ENCODE measurements around the gene MACROD2.

Gene MACROD2

GRCh38 chr20:15475483-15475882 lies 1480.2 kb downstream of the MACROD2 start:
- in situ Hi-C loops (cut with HindIII; ENCODE audit: low pct_ligation_motif_present, low pct_unique_long_range_greater_than_20kb, low sequenced_read_pairs), result no loop called here
- no peak for DNase-seq

DNA sequence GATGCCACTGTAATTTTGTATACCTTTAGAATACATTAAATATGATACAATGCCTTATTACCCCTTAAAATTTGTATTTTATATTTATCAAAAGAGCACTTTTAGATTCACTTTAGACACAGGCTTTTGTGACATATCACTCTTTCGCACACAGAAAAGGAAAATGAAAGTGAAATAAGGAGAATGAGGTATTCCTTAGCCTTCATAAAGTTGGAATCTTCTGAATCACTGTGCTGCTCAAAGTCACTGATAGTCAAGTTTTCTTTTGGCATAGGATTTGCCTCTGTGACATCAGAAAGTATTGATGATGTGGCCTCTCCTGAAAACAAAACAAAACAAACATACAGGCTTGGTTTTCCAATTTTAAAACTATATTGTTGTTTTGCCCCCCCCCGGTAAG lies 1480.9 kb downstream of the MACROD2 start:
- DNase-seq, result no peak
- in situ Hi-C loops (cut with HindIII; ENCODE audit: low pct_ligation_motif_present, low pct_unique_long_range_greater_than_20kb, low sequenced_read_pairs), result no loop called here

- in situ Hi-C loops (cut with HindIII; ENCODE audit: low pct_ligation_motif_present, low pct_unique_long_range_greater_than_20kb, low sequenced_read_pairs), result no loop called here
- DNase-seq, result no peak
These were observed 1481.5 kb downstream of the MACROD2 start for GRCh38 chr20:15476781-15477180.

DNA sequence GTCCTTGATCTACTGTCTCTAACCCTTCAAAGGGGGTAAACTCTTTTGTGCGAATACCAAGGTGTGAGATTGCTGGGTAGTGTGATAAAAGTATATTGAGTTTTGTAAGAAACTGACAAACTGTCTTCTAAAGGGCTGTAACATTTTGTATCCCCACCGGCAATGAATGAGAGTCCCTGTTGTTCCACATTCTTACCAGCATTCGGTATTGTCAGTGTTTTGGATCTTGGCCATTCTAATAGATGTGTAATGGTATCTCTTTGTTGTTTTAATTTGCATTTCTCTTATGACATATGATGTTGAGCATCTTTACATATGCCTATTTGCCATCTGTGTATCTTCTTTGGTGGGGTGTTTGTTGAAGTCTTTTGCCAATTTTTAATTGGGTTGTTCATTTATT lies 1487.2 kb downstream of the MACROD2 start:
- in situ Hi-C loops (cut with HindIII; ENCODE audit: low pct_ligation_motif_present, low pct_unique_long_range_greater_than_20kb, low sequenced_read_pairs), result no loop called here
- DNase-seq, result no peak

GRCh38 chr20:15485519-15485918 lies 1490.2 kb downstream of the MACROD2 start:
- in situ Hi-C loops (cut with HindIII; ENCODE audit: low pct_ligation_motif_present, low pct_unique_long_range_greater_than_20kb, low sequenced_read_pairs), result no loop called here
- DNase-seq, result no peak

- in situ Hi-C loops (cut with HindIII; ENCODE audit: low pct_ligation_motif_present, low pct_unique_long_range_greater_than_20kb, low sequenced_read_pairs), result no loop called here
- DNase-seq, result no peak
These were observed 1491.7 kb downstream of the MACROD2 start for GRCh38 chr20:15487030-15487429.

DNA sequence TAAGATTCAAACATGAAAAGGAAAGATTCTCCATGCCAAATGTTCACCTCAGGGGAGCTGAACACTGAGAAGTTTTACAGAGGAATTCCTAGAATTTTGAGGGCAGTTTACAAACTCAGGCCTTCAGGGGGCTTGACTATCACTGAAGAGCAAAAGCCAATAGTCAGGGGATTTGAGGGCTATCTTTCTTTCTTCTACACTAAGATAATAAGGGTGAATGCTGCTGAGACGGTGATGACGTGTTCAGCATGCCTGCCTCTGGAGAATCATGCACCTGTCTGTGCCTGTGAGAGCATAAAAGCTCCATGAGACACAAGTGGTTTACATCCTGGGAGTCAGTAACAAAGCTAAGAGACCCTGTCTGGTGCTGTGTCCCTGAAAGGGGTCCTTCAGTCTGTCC lies 1492.4 kb downstream of the MACROD2 start:
- no peak for DNase-seq
- in situ Hi-C loops (cut with HindIII; ENCODE audit: low pct_ligation_motif_present, low pct_unique_long_range_greater_than_20kb, low sequenced_read_pairs), result no loop called here

GRCh38 chr20:15491575-15491974 lies 1496.3 kb downstream of the MACROD2 start:
- in situ Hi-C loops (cut with HindIII; ENCODE audit: low pct_ligation_motif_present, low pct_unique_long_range_greater_than_20kb, low sequenced_read_pairs), result no loop called here

GRCh38 chr20:15494851-15495250 lies 1499.5 kb downstream of the MACROD2 start:
- in situ Hi-C loops (cut with HindIII; ENCODE audit: low pct_ligation_motif_present, low pct_unique_long_range_greater_than_20kb, low sequenced_read_pairs), result no loop called here
- no peak for DNase-seq

More at GRCh38 chr20:15491575-15491974, 1496.3 kb downstream of the MACROD2 start:
- no peak for DNase-seq

DNA sequence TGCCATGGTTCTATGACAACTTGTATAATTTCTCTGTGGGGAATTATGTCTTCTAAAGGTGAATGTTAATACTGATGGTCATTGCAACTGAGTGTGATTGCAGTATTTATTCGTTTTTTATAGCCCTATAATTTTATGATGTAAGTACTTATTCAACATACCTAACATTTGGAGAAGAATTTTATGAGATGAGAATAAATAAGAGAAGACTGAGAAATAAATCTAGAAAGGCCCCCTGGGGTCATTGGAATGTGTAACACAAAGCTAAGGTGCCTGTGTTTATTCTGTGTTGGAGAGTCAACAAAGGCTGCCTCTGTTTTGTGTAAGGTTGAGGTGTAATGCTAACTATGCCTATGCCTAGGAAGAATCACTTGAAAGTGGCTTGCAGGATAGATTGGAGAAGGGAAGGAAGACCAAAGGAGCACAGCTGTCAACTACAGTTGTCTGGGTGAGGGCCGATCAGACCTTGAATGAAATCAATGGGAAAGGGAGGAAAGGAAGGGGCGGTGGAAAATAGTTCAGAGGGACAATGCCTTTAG lies 1501.3 kb downstream of the MACROD2 start:
- DNase-seq, result no peak
- in situ Hi-C loops (cut with HindIII; ENCODE audit: low pct_ligation_motif_present, low pct_unique_long_range_greater_than_20kb, low sequenced_read_pairs), result no loop called here

DNA sequence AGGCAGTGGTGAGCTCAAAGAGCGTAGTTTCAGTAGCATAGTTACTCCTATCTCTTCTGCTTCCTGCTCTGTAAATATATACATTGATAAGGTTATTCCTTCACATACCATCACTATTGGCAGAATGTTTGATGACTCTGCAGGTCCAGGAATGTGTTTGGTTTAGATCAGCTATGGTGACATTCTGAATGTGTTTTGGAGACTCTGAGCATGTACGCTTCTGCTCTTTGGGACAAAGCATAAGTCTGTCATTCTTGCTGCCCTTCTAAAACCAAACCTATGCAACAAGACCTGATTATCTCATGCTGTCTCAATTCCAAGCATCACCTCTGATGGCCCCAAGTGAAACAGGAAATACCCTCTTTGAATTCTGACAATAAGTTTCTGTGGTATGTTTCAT lies 1503.6 kb downstream of the MACROD2 start:
- in situ Hi-C loops (cut with HindIII; ENCODE audit: low pct_ligation_motif_present, low pct_unique_long_range_greater_than_20kb, low sequenced_read_pairs), result no loop called here
- DNase-seq, result no peak

DNA sequence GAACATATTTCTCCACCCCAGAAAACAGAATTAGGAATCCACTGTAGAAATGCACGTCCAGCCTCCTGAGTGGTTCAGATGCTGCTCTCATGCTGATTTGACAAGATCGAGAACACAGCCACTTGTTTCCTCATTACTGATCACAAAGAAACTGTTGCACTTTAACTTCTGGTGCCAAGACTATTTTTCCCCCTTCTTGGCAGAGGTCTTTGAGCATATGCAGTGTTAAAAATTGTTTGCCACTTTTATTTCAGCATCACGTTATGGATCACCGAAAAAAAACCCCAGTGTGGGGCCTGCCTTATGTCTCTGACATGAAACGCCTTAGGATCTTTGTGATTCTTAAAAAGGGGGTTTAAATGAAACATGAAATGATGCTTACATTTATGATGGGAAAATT lies 1511.0 kb downstream of the MACROD2 start:
- DNase-seq, result no peak
- in situ Hi-C loops (cut with HindIII; ENCODE audit: low pct_ligation_motif_present, low pct_unique_long_range_greater_than_20kb, low sequenced_read_pairs), result no loop called here

DNA sequence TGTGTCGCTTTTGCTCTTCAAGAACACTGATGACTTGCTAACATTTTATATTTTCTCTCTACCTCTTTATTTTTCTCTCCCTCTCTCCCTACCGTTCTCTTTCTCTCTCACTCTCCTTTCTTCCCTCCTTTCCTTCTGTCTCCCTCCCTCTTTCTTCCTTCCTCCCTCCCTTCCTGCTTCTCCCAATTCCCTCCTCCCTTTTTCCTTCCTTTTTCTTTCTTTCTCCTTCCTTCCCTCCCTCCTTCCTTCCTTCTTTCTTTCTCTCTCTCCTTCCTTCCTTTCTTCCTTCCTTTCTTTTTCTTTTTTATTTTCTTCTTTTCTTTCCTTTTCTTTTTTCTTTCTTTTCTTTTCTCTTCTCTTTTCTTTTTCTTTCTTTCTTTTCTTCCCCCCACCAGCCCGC lies 1511.8 kb downstream of the MACROD2 start:
- in situ Hi-C loops (cut with HindIII; ENCODE audit: low pct_ligation_motif_present, low pct_unique_long_range_greater_than_20kb, low sequenced_read_pairs), result no loop called here
- DNase-seq, result no peak

- in situ Hi-C loops (cut with HindIII; ENCODE audit: low pct_ligation_motif_present, low pct_unique_long_range_greater_than_20kb, low sequenced_read_pairs), result no loop called here
- no peak for DNase-seq
These were observed 1516.2 kb downstream of the MACROD2 start for GRCh38 chr20:15511551-15511950.

GRCh38 chr20:15512916-15513315 lies 1517.6 kb downstream of the MACROD2 start:
- in situ Hi-C loops (cut with HindIII; ENCODE audit: low pct_ligation_motif_present, low pct_unique_long_range_greater_than_20kb, low sequenced_read_pairs), result no loop called here
- no peak for DNase-seq

DNA sequence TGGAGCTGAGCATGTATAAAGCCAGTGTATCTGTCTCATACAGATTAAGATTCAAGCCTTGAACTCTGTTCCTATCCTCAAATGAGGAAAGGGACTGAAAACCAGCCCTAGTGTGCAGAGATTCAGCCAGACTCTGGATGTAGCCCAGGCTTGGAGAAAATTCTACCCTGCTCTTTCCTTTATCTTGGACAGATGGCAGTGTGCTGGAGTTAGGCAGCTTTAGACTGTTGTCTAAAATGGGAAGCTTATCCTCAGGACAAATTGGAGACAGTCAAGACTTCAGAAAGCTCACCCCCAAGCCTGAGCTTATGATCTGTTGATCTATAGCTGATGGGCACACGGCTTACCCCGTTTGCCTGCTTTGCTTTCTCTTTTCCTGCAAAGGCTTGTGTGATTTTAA lies 1520.4 kb downstream of the MACROD2 start:
- in situ Hi-C loops (cut with HindIII; ENCODE audit: low pct_ligation_motif_present, low pct_unique_long_range_greater_than_20kb, low sequenced_read_pairs), result no loop called here

DNA sequence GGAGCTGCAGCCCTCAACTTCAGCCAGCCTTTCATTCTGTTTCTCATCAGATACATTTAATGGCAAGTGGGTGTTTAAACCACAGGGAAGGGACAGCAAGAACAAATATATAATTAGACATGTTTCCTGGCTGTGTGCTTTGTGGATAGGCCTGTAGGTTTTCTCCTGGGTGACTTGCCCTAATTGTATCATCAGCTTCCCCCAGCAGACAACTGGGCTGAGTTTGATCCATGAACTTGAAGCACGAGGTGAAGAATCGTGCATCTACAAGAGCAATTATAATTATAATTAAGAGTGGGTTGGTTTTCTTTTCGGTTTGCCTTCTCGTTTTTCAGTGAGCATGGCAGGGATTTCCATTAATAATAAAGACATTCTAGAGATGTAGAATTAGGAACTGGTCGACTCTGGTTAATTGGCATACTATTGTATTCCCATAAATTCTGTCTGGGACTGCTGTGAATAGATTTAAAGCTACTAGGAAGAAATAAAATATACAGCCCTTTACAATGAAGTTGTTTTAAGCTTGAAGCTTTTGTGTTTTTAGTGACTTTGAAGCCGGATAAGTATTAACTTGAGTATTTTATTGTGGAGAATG lies 1525.7 kb downstream of the MACROD2 start:
- no peak for DNase-seq
- in situ Hi-C loops (cut with HindIII; ENCODE audit: low pct_ligation_motif_present, low pct_unique_long_range_greater_than_20kb, low sequenced_read_pairs), result no loop called here

More for the DNA sequence above, 1520.4 kb downstream of the MACROD2 start:
- DNase-seq, result no peak

DNA sequence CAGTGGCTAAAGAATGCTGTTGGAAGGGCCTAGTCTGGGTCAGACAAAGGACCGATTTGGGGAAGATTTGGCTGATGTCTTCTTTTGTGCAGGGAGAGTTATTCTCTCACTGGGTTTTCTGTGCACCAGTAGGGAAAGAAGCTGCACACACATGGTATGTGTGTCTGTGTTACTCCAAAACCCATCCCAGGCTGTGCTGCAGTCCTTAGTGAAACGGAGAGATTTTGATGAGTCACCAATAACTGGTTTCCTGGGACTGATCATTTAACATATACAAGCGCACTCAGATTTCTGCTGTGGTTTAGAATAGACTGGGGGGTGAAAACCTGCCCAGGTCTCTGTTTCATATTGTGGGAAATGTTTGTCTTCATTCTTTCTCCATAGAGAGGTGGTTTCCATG lies 1528.1 kb downstream of the MACROD2 start:
- in situ Hi-C loops (cut with HindIII; ENCODE audit: low pct_ligation_motif_present, low pct_unique_long_range_greater_than_20kb, low sequenced_read_pairs), result no loop called here
- no peak for DNase-seq

DNA sequence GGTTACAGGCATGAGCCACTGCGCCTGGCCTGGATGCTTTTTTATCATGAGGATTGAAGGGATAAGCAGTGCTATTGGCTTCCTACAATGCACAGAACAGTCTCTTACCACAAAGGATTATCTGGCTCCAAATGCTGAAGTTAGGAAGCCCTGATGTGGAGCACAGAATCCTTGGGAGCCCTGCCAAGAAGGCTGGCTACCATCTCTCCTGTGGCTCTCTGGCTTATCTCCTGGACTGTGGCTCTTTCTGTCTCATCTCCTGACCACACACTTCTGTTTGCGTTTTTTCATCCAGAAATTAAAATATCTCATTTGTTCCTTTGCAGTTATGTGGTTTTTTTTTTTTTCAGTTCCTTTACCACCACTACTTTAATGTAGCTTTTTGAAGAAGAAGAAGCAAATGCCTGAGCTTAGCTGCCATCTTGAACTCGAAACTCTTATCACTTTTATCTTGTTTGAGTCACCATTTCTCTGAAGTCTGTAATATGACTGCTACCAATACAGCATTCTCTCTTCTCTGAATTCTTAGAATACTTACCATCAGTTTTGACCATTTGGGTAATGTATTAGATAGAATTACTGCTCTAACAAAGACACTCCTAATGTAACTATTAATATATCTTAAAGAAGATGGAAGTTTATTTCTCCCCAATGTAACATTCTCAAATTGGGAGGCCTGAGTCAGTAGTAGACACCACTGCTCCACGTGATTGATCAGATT lies 1533.2 kb downstream of the MACROD2 start:
- no peak for DNase-seq
- in situ Hi-C loops (cut with HindIII; ENCODE audit: low pct_ligation_motif_present, low pct_unique_long_range_greater_than_20kb, low sequenced_read_pairs), result no loop called here

DNA sequence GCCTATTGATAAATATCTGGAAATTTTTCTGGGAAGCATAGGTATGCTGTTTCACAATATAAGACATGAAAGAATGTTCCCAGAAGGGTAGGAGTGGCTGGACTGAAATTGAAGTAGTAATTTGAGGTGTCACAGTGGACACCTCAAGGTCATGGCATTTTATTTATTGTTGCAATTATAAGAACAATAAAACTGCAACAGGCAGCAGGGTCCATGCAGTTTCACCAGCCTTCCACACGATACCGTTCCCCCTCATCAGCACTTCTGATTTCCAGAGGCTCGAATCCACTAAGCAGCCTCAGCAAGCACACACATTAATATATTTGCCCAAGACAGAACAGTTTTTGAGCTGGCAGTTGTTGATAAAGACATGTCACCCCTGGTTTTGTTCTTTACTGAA lies 1540.5 kb downstream of the MACROD2 start:
- in situ Hi-C loops (cut with HindIII; ENCODE audit: low pct_ligation_motif_present, low pct_unique_long_range_greater_than_20kb, low sequenced_read_pairs), result no loop called here
- DNase-seq, result no peak

Data from ACHN (cell line).